ENCODE results near the gene LSAMP.

The LSAMP gene

GRCh38 chr3:116140100-116140689 is 305.1 kb downstream of the LSAMP start:
- Histone ChIP-seq H3K36me3 (ENCODE audit: control insufficient read depth, insufficient read depth, low read length) (no peaks in the 10 kb centered on the region), H3K9me3 (ENCODE audit: control insufficient read depth, low read length) (no peaks in the 10 kb centered on the region), H3K4me1 (ENCODE audit: control insufficient read depth, insufficient read depth, low read length) (no peaks in the 10 kb centered on the region), H3K4me3 (ENCODE audit: insufficient read depth, low read depth, low read length) (no peak overlapping the region), H3K27ac (ENCODE audit: insufficient read depth, low read depth, low read length, poor library complexity, severe bottlenecking) (no peak overlapping the region), H3K27me3 (ENCODE audit: control insufficient read depth, insufficient read depth, low read length, poor library complexity, severe bottlenecking) (no peaks in the 10 kb centered on the region)
- 69 to 88% methylated on average over 3 to 5 of the region's 5 CpGs for WGBS, 2 experiments

- Histone ChIP-seq H3K4me1 (ENCODE audit: control insufficient read depth, insufficient read depth, low read length) (no peaks in the 10 kb centered on the region), H3K36me3 (ENCODE audit: control insufficient read depth, insufficient read depth, low read length) (no peaks in the 10 kb centered on the region), H3K27me3 (ENCODE audit: control insufficient read depth, insufficient read depth, low read length, poor library complexity, severe bottlenecking) (no peaks in the 10 kb centered on the region), H3K27ac (ENCODE audit: insufficient read depth, low read depth, low read length, poor library complexity, severe bottlenecking) (no peak overlapping the region), H3K4me3 (ENCODE audit: insufficient read depth, low read depth, low read length) (no peak overlapping the region), H3K9me3 (ENCODE audit: control insufficient read depth, low read length) (no peaks in the 10 kb centered on the region)
- WGBS, 2 experiments, result 90 to 100% methylated on average over 2 of the region's 2 CpGs
These were observed 305.6 kb downstream of the LSAMP start for GRCh38 chr3:116139641-116140040.

- Histone ChIP-seq H3K9me3 (ENCODE audit: control insufficient read depth, low read length) (no peaks in the 10 kb centered on the region), H3K4me3 (ENCODE audit: insufficient read depth, low read depth, low read length) (no peak overlapping the region), H3K27me3 (ENCODE audit: control insufficient read depth, insufficient read depth, low read length, poor library complexity, severe bottlenecking) (no peaks in the 10 kb centered on the region), H3K36me3 (ENCODE audit: control insufficient read depth, insufficient read depth, low read length) (no peaks in the 10 kb centered on the region), H3K4me1 (ENCODE audit: control insufficient read depth, insufficient read depth, low read length) (no peaks in the 10 kb centered on the region), H3K27ac (ENCODE audit: insufficient read depth, low read depth, low read length, poor library complexity, severe bottlenecking) (no peak overlapping the region)
- WGBS, 2 experiments, result 94 to 95% methylated on average over 4 of the region's 4 CpGs
These were observed 309.7 kb downstream of the LSAMP start for GRCh38 chr3:116135457-116136085.

- no peaks in the 10 kb centered on the region for H3K4me1 ChIP-seq (ENCODE audit: control insufficient read depth, insufficient read depth, low read length)
- no peaks in the 10 kb centered on the region for H3K9me3 ChIP-seq (ENCODE audit: control insufficient read depth, low read length)
- H3K27ac ChIP-seq (ENCODE audit: insufficient read depth, low read depth, low read length, poor library complexity, severe bottlenecking), result no peak overlapping the region
- H3K36me3 ChIP-seq (ENCODE audit: control insufficient read depth, insufficient read depth, low read length), result no peaks in the 10 kb centered on the region
- H3K4me3 ChIP-seq (ENCODE audit: insufficient read depth, low read depth, low read length), result no peak overlapping the region
- H3K27me3 ChIP-seq (ENCODE audit: control insufficient read depth, insufficient read depth, low read length, poor library complexity, severe bottlenecking), result no peaks in the 10 kb centered on the region
- 98% methylated on average over 5 of the region's 5 CpGs for WGBS, 2 experiments
These were observed 315.9 kb downstream of the LSAMP start for GRCh38 chr3:116129187-116129946.

GRCh38 chr3:116127464-116127863 is 317.8 kb downstream of the LSAMP start:
- Histone ChIP-seq H3K27ac (ENCODE audit: insufficient read depth, low read depth, low read length, poor library complexity, severe bottlenecking) (no peak overlapping the region), H3K27me3 (ENCODE audit: control insufficient read depth, insufficient read depth, low read length, poor library complexity, severe bottlenecking) (no peaks in the 10 kb centered on the region), H3K4me3 (ENCODE audit: insufficient read depth, low read depth, low read length) (no peak overlapping the region), H3K36me3 (ENCODE audit: control insufficient read depth, insufficient read depth, low read length) (no peaks in the 10 kb centered on the region), H3K9me3 (ENCODE audit: control insufficient read depth, low read length) (no peaks in the 10 kb centered on the region), H3K4me1 (ENCODE audit: control insufficient read depth, insufficient read depth, low read length) (no peaks in the 10 kb centered on the region)
- 86% methylated on average over 1 of the region's 2 CpGs; no CpG with 5 or more reads in 1 of the 2 experiments for WGBS, 2 experiments

GRCh38 chr3:116124166-116124565 is 321.1 kb downstream of the LSAMP start:
- Histone ChIP-seq H3K36me3 (ENCODE audit: control insufficient read depth, insufficient read depth, low read length) (no peaks in the 10 kb centered on the region), H3K27me3 (ENCODE audit: control insufficient read depth, insufficient read depth, low read length, poor library complexity, severe bottlenecking) (no peaks in the 10 kb centered on the region), H3K9me3 (ENCODE audit: control insufficient read depth, low read length) (no peaks in the 10 kb centered on the region), H3K4me1 (ENCODE audit: control insufficient read depth, insufficient read depth, low read length) (no peaks in the 10 kb centered on the region), H3K27ac (ENCODE audit: insufficient read depth, low read depth, low read length, poor library complexity, severe bottlenecking) (no peak overlapping the region), H3K4me3 (ENCODE audit: insufficient read depth, low read depth, low read length) (no peak overlapping the region)

- no peaks in the 10 kb centered on the region for H3K9me3 ChIP-seq (ENCODE audit: control insufficient read depth, low read length)
- no peaks in the 10 kb centered on the region for H3K4me1 ChIP-seq (ENCODE audit: control insufficient read depth, insufficient read depth, low read length)
- H3K36me3 ChIP-seq (ENCODE audit: control insufficient read depth, insufficient read depth, low read length), result no peaks in the 10 kb centered on the region
- H3K27ac ChIP-seq (ENCODE audit: insufficient read depth, low read depth, low read length, poor library complexity, severe bottlenecking), result no peak overlapping the region
- H3K4me3 ChIP-seq (ENCODE audit: insufficient read depth, low read depth, low read length), result no peak overlapping the region
- H3K27me3 ChIP-seq (ENCODE audit: control insufficient read depth, insufficient read depth, low read length, poor library complexity, severe bottlenecking), result no peaks in the 10 kb centered on the region
- WGBS, 2 experiments, result 74 to 87% methylated on average over 2 to 3 of the region's 3 CpGs
These were observed 326.7 kb downstream of the LSAMP start for GRCh38 chr3:116118475-116119169.

- no peaks in the 10 kb centered on the region for H3K27me3 ChIP-seq (ENCODE audit: control insufficient read depth, insufficient read depth, low read length, poor library complexity, severe bottlenecking)
- no peak overlapping the region for H3K4me3 ChIP-seq (ENCODE audit: insufficient read depth, low read depth, low read length)
- H3K9me3 ChIP-seq (ENCODE audit: control insufficient read depth, low read length), result no peaks in the 10 kb centered on the region
- WGBS, 2 experiments, result no CpG with 5 or more reads among the region's 1 CpG
- H3K27ac ChIP-seq (ENCODE audit: insufficient read depth, low read depth, low read length, poor library complexity, severe bottlenecking), result no peak overlapping the region
- no peaks in the 10 kb centered on the region for H3K36me3 ChIP-seq (ENCODE audit: control insufficient read depth, insufficient read depth, low read length)
- no peaks in the 10 kb centered on the region for H3K4me1 ChIP-seq (ENCODE audit: control insufficient read depth, insufficient read depth, low read length)
These were observed 330.7 kb downstream of the LSAMP start for GRCh38 chr3:116114586-116114985.

GRCh38 chr3:116112696-116113095 is 332.6 kb downstream of the LSAMP start:
- Histone ChIP-seq H3K27ac (ENCODE audit: insufficient read depth, low read depth, low read length, poor library complexity, severe bottlenecking) (no peak overlapping the region), H3K36me3 (ENCODE audit: control insufficient read depth, insufficient read depth, low read length) (no peaks in the 10 kb centered on the region), H3K4me3 (ENCODE audit: insufficient read depth, low read depth, low read length) (no peak overlapping the region), H3K9me3 (ENCODE audit: control insufficient read depth, low read length) (no peaks in the 10 kb centered on the region), H3K4me1 (ENCODE audit: control insufficient read depth, insufficient read depth, low read length) (no peaks in the 10 kb centered on the region), H3K27me3 (ENCODE audit: control insufficient read depth, insufficient read depth, low read length, poor library complexity, severe bottlenecking) (no peaks in the 10 kb centered on the region)
- WGBS, 2 experiments, result 91 to 93% methylated on average over 2 of the region's 2 CpGs

GRCh38 chr3:116111765-116112164 is 333.5 kb downstream of the LSAMP start:
- Histone ChIP-seq H3K4me3 (ENCODE audit: insufficient read depth, low read depth, low read length) (no peak overlapping the region), H3K27me3 (ENCODE audit: control insufficient read depth, insufficient read depth, low read length, poor library complexity, severe bottlenecking) (no peaks in the 10 kb centered on the region), H3K36me3 (ENCODE audit: control insufficient read depth, insufficient read depth, low read length) (no peaks in the 10 kb centered on the region), H3K9me3 (ENCODE audit: control insufficient read depth, low read length) (no peaks in the 10 kb centered on the region), H3K4me1 (ENCODE audit: control insufficient read depth, insufficient read depth, low read length) (no peaks in the 10 kb centered on the region), H3K27ac (ENCODE audit: insufficient read depth, low read depth, low read length, poor library complexity, severe bottlenecking) (no peak overlapping the region)
